Stimulated activated CD8-positive, alpha-beta memory T cell treated with anti-CD3 and anti-CD28 coated beads, Interleukin-12 subunit alpha, Interleukin-12 subunit beta, amount 100 ng/mL, for 1 hour (primary cell): ENCODE data around the gene TUBB6.

Experiments used
- DNase-seq: peaks from one replicate; pipeline ENCODE4 v3.0.0-alpha.2; 2020; ENCODE audit warnings: low read depth

TUBB6 gene

DNA sequence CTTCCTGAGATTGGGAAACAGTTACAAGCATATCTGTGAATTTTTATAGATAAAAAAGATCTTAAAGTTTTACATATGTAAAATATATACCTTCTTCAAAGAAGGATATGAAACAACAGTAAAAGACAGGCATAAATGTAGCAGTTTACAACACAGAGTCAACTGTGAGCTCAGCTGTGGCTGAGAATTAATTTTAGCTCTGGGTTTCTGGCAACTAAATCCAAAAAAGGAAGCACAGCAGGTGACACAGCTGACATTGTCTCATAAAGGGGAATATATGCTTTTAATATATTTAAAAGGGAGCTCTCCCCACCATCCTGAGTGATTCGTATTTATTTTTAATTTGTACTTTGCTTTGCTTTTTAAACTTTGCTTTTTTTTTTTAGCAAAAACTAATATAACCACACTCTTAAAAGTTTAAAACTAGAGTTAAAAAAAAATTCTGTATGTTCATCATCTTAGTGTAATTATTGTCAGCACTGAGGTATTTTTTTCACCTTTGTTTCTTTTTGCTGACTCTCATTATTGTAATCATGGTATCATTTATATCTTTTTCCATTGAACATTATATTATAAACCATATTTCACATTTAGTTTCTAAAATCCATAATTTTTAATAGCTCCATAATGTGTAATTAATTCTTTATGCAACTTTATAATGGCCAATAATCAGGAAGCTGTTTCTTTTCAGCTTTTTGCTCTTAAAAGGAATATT is 6.7 kb downstream of the TUBB6 start:
- no peak for DNase-seq

- no peak for DNase-seq
Measured at GRCh38 chr18:12315490-12315889, 7.4 kb downstream of the TUBB6 start.

- DNase-seq: no peak
Measured at GRCh38 chr18:12315911-12316310, 7.9 kb downstream of the TUBB6 start.

GRCh38 chr18:12317664-12318333 is 9.8 kb downstream of the TUBB6 start:
- DNase-seq: no peak

- DNase-seq: no peak
Measured at GRCh38 chr18:12318334-12318697, 10.3 kb downstream of the TUBB6 start.

DNA sequence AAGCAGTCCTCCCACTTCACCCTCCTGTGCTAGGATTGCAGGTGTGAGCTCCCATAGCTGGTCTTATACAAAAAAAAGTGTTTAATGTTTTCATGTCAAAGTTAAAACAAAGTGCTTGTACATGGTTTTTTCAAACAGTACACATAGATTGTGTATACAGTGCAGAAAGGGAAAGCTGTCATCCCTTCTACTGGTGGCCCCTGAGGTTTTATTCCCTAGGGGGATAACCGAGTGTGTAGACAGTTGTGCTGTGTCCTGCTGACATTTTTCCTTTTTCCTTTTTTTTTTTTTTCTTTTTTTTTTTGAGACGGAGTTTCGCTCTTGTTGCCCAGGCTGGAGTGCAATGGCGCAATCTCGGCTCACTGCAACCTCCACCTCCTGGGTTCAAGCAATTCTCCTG is 10.8 kb downstream of the TUBB6 start:
- no peak for DNase-seq

GRCh38 chr18:12321333-12321732 is 13.3 kb downstream of the TUBB6 start:
- no peak for DNase-seq

GRCh38 chr18:12324991-12325725 is 17.1 kb downstream of the TUBB6 start:
- no peak for DNase-seq

DNA sequence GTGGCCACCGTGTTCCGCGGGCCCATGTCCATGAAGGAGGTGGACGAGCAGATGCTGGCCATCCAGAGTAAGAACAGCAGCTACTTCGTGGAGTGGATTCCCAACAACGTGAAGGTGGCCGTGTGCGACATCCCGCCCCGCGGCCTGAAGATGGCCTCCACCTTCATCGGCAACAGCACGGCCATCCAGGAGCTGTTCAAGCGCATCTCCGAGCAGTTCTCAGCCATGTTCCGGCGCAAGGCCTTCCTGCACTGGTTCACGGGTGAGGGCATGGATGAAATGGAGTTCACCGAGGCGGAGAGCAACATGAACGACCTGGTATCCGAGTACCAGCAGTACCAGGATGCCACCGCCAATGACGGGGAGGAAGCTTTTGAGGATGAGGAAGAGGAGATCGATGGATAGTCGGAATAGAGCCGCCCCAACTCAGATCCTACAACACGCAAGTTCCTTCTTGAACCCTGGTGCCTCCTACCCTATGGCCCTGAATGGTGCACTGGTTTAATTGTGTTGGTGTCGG is 17.7 kb downstream of the TUBB6 start:
- no peak for DNase-seq

DNA sequence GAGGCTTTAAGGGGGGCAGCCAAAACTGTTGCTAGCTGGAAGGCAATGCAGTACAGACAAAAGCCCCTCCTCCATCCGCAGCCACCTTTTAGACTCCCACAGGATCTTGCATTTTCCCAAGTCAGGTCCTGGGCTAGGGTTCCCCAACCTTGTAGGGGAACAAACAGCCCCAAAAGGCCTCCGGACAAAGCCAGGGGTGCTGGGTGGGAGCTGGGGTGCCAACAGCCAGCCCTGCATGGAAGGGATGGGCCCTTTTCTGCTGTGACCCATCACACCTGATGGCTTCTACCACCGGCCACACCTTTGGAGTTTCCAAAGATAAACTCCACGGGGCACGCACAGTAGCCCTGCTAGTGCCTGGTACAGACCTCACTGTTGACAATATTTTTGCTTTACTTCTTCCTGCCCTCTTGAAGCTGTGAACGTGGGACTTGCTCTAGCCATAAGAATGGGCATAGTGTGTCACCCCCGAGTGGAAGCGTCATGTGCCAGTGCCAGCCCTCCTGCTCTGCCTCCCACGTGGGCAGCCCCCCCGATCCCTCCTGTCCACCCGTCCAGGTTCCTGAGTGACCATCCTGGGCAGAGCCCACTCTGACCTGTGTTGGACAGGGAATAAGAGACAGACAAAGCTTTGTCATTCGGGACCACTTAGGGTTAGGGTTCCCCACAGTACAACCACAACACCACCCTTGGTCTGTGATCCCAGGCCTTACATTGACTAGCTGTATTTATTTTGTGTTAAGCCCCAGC is 18.8 kb downstream of the TUBB6 start:
- no peak for DNase-seq

- peak; percentile 60 for DNase-seq
Measured at GRCh38 chr18:12327510-12328178, 19.6 kb downstream of the TUBB6 start.

GRCh38 chr18:12328179-12328823 is 20.3 kb downstream of the TUBB6 start:
- DNase-seq: no peak

DNA sequence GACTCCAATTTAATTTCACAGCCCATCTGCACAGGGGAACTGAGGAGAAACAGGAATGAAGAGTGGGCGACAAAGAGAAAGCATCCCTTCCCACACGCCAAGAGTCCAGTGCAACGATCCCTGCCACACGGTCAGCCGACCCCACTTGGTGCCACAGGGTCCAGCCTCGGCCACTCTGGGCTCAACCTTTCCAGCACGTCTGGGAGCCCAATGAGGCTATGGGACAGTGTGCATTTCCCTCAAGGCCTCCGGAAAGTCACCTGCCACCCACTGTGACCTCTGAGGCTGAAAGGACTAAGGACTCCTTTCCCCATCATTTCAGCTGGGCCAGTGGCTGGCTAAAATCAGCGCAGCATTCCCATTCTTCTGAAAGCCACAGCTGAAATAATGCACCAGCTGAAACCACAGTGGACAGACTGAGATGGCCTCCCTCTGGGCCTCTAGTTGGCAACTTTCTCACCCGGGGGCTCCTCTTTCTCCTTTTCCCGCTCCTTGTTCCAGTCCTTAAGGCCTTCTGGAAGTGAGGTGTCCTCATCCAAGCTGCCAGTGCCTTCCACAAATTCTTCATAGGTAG is 21.2 kb downstream of the TUBB6 start:
- DNase-seq: no peak

DNA sequence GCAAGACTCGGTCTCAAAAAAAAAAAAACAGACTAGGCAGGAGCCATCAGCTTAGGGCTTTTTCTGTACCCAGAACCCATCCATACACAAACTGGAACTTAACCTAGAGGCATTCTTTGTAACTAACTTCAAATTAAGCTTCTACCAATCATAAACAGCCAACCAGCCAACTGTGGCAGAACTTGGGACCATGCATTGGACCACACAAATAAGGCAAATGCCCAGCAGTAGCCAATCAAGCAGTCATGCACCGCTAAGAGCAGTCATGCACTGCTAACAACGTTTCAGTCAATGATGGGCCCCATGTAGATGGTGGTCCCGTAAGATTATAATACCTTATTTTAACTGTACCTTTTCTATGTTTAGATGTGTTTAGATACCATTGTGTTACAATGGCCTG is 22.7 kb downstream of the TUBB6 start:
- DNase-seq: no peak

GRCh38 chr18:12333506-12334290 is 25.7 kb downstream of the TUBB6 start:
- no peak for DNase-seq

GRCh38 chr18:12334366-12334808 is 26.3 kb downstream of the TUBB6 start:
- no peak for DNase-seq

DNA sequence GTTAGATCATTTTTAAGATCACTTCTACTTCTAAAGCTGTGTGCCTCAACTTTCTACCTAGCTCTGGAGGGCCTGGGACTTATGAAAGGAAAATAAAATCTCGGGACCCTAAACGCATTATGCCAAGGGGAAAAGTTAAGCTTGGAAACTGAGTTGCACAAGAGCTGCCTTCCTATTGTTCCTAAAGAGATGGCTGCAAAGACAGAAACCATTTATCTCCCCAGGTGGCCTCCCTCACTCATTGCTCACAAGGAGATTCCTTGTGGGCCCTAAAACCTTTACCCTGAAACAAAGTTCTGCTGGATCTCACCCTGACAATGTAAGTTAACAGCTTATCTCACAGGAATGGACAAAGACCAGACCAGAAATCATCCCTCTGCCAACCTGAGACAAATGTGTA is 26.8 kb downstream of the TUBB6 start:
- no peak for DNase-seq

GRCh38 chr18:12335503-12335902 is 27.5 kb downstream of the TUBB6 start:
- no peak for DNase-seq

DNA sequence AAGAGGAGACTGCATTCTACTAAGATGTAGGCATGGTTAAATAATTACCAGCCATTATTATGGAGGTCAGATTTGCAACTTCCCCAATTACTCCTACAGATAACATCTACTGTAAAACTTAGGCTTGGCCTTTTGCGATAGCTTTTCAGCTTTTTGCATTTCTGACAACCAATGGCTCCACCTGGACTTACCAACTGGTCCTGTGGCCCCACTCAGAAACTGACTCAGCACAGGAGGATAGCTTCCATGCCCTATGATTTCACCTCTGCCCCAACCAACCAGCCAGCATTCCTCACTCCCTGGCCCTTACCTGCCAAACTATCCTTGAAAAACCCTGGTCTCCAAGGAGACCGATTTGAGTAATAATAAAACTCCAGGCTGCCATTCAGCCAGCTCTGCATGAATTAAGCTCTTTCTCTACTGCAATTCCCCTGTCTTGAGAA is 28.2 kb downstream of the TUBB6 start:
- DNase-seq: no peak

GRCh38 chr18:12336887-12337286 is 28.8 kb downstream of the TUBB6 start:
- no peak for DNase-seq
